ENCODE results near the gene TTLL4. TPM values are rescaled to one million over a fixed set of nuclear protein-coding genes. Genes with fewer than 3 reads are reported as not detected.

TTLL4 gene
- polyA plus RNA-seq, 5 donors, result 31.0 to 48.5 (median 38.9) TPM

DNA sequence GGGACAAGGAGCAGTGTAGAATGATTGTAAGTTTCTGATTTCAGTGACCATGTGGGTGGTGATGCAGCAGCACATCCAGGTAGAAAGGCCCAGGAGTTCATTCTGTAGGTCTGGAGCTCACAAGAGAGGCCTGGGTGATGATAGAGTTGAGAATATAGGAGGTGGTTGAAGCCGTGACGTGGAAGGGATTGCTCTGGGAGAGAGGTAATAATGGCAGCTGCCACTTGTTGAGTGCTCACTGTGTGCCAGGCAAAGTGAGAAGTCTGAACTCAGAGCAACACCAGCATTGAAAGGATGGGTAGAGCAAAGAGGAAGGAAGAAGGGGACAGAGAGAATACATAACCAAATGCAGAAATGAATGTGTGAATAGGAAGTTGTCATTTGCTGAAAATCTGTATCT, 3.3 kb downstream of the TTLL4 start:
- no peak for DNase-seq

DNA sequence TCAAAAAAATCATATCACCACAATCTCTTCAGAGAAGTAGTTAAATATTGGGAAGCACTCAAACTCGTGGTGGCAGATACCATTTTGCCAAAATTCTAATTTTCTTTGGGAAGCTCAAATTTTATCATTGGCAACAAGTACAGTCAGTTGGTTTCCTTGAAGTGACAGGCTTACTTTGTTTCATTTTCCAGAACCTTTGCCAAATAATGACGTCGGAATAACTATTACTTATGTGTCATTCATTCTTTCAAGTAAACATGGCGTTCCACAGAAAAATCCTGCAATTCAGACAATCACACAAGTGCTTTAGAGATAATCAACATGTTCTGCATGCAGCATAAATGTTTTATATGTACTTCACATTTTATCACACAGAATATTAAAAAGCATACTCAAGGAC, 5.4 kb downstream of the TTLL4 start:
- no peak for DNase-seq

- DNase-seq, result no peak
These were observed 6.6 kb downstream of the TTLL4 start for GRCh38 chr2:218717262-218717661.

- DNase-seq, result no peak
These were observed 7.4 kb downstream of the TTLL4 start for GRCh38 chr2:218718058-218718457.

DNA sequence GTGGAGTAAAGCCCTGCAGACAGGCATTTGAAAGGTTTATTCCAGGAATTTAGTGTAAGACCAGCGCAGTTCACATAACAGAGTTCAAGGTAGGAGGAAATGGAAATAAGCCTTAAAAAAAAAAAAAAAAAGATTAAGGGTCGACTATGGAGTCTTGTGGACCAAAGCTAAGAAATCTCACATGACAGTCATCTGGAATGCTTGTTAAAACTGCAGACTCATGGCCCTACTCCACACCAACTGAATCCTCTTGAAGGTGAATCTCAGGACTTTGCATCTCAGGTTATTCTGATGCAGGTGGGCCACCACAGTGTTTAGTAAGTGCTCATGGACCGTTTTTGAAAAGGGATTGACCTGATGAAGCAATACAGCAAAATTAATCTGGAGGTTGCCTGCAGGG, 8.8 kb downstream of the TTLL4 start:
- no peak for DNase-seq

DNA sequence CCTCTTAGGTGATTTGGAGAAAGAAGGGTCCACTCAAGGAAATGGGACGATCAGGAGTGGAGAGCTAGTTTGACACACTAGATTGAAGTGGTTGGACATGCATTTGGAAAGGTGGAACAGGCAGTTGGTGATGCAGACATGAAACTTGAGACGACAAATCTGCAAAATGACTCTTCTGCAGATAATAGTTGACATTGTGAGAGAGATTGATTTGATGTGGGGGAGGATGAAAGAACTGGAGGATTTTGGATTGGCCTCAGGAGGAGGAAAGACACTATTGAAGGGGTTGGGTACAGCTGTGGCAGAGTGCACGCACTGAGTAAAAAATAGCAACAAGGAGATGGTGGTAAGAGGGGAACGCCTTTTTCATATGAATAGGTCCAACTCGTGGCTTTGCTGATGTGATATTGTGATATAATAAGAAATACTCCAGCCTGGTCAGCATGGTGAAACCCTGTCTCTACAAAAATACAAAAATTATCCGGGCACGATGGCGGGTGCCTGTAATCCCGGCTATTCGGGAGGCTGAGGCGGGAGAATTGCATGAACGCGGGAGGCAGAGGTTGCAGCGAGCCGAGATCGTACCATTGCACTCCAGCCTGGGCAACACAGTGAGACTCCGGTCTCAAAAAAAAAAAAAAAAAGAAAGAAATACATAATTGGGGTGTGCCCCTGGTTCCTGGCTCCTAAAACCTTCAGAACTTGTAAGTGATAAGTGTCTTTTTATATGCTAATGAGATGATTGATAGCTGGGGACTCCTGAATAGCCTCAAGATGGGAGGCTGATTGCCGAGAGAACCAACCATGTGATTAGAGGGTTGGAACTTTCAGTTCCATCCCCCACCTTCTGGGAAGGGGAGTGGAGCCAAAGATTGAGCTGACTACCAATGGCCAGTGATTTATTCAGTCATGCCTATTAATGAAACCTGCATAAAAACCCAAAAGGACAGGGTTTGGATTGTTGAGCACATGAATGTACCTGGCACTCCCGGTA, 9.7 kb downstream of the TTLL4 start:
- no peak for DNase-seq

- no peak for DNase-seq
These were observed 10.9 kb downstream of the TTLL4 start for GRCh38 chr2:218721488-218721887.

DNA sequence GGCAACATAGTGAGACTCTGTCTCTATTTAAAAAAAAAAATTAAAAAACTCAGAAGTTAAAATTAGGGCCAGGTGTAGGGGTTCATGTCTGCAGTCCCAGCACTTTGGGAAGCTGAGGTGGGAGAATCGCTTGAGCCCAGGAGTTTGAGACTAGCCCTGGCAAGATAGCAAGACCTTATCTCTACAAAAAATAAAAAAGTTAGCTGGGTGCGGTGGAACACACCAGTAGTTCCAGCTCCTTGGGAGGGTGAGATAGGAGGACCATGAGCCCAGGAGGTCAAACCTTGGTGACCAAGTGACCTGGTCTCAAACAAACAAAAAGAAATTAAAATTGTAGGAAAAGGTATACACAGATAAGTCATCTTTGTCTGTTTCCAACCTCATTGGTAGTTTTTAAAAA, 11.3 kb downstream of the TTLL4 start:
- DNase-seq, result no peak

- no peak for DNase-seq
These were observed 11.8 kb downstream of the TTLL4 start for GRCh38 chr2:218722419-218722818.

DNA sequence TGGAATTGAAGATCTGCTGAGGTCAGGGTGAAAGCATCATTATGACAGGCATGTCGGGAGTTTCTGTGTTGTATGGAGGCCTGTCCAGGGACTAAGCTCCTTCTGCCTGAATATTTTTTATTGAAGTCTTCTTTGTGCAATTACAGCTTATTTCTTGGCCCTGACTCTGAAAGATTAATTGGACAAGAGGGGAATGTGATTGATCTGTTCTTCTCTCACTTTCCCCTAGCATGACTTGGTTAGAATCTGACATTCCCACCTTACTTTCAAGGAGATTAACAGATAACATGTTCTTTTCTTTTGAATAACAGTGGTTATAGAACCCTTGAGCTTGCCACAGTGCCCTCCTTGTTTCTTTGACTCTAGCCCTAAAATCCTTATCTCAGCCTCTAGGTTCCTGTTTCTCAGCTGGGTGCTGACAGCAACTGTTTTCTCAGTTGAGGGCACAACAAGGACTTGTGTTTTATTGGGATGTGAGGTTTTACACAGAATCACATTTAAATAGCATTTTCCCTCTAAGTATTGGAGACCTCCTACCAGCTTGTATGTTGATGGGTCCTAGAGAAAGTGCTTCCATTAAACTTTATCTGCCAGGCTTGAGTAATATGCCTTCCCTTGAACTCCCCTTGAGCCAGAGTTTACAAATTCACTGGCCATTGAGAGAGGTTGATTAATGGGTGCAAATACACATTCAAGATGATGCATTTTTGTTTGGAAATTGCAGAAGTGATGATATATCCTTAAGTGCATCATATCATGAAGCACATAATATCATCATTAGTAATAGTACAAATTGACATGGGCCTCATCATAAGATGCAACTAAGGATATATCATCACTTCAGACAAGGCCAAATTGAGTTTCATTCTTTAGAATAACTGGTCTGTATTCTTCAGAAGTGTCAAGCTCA, 12.5 kb downstream of the TTLL4 start:
- DNase-seq, result no peak

GRCh38 chr2:218726004-218726574, 15.5 kb downstream of the TTLL4 start:
- DNase-seq, result no peak

DNA sequence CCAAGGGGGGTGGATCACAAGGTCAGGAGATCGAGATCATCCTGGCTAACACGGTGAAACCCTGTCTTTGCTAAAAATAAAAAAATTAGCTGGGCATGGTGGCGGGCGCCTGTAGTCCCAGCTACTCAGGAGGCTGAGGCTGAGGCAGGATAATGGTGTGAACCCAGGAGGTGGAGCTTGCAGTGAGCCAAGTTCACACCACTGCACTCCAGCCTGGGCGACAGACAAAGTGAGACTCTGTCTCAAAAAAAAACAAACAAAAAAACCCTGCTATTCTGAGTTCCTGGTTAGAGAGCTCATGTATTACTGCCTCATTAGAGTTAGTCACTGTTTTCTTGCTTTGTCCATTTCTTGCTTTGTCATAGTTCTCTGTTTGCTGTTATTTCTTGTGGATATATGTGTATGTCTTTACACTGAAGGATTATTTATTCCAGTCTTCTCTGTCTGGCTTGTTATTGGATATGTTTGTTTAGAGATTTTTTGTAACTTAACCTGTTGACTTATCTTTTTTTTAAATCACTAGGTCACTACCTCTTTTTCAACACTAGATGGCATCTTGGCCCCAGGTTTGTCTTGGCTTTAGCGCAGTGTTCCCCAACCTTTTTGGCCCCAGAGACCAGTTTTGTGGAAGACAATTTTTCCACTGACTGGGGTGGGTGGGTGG, 17.0 kb downstream of the TTLL4 start:
- no peak for DNase-seq

- no peak for DNase-seq
These were observed 19.0 kb downstream of the TTLL4 start for GRCh38 chr2:218729640-218730039.

- no peak for DNase-seq
These were observed 21.6 kb downstream of the TTLL4 start for GRCh38 chr2:218732052-218732760.

DNA sequence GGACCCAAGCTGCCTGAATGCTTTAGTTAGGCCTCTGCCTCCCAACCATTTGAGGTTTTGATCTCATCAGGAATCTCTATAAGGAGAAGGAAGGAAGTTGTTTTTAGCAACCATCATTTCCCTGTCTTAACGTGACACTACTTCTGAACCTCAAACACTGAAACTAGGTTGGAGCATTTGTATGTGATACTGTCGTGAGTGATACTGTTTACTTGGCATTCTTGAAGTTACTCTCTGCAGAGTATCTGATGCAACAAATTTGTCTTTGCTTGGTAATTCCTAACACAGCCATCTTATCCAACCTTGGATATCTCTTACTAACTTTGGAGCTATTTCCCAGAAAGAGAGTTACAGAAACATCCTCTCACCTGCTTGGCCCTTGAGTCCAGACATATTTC, 22.1 kb downstream of the TTLL4 start:
- DNase-seq, result no peak

DNA sequence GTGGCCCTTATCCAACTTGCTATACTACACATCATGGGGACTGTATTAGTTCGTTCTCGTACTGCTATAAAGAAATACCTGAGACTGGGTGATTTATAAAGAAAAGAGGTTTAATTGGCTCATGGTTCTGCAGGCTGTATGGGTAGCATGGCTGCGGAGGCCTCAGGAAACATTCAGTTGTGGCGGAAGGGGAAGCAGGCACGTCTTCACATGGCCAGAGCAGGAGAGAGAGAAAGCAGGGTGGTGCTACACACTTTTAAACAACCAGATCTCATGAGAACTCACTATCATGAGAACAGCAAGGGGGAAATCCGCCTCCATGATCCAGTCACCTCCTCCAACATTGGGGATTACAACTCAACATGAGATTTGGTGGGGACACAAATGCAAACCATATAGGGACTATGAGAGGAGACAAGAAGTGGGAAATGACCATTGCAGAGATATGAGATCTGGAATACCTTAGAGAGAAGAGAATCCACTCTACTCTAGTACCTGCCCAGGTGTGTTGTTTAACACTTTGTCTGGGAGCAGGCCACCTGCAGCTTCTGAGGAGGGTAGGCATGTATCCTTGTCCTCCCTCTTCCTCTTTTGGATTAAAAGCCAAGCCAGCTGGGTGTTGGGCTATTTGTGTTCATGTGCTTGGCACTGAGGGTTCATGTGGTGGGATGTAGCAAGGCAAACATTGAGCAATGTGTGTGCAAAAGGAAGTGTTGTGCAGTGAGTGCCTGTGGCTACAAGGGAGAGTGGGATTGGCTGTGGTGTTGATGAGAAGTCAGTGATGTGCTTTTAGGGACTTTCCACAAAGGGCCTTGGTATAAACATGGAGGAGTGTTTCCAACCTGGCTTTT, 22.8 kb downstream of the TTLL4 start:
- DNase-seq, result no peak

DNA sequence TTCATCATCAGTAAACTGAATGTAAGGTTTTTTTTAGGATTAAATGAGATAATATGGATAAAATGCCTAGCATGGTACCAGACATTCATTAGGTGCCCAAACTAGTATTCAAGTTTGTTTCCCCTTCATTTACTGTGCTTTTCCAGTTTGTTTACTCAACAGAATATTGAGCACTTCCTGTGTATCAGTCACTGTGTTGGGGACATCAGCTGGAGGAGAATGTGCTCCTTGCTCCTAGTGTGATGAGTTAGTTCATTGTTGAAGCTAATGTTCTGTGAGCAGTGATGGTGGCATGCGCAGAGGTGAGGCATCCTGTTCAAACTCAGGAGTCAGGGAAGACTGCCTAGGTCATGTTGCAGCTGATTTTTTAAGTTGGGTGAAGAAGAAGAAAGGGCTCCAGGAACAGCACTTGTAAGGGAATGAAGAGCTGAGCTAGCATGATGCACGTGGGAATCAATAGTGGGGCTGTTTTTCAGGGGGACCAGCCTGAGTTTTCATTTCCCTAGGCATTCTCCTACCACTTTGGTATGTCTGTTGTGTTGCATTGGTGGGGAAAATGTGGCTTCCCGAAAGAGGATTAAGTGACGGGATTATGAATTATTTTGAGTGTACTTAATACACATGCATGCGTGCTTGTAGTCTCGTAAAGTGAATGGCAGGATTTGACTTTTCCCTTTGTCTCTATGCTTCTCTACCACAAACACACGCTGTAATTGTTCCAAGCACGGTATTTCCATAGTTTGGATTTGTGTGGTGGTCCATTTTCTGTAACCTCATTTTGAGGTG, 23.7 kb downstream of the TTLL4 start:
- no peak for DNase-seq

DNA sequence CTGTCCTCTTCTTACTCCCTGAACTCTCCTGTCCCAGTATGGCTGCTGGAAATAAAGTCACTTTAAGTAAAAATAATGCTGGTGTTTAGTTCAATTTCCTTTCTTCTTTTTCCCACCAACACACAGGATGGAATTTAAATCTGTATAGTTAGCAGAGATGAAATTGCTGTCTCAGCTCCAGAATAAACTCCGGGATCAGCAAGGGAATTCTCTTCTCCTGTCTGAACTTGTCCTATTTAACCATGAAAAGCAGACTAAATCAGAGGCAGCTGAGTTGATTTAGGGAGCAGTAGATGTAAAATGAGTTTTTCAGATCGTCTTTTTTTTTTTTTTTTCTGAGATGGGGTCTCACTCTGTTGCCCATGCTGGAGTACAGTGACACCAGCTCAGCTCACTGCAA, 25.9 kb downstream of the TTLL4 start:
- no peak for DNase-seq

DNA sequence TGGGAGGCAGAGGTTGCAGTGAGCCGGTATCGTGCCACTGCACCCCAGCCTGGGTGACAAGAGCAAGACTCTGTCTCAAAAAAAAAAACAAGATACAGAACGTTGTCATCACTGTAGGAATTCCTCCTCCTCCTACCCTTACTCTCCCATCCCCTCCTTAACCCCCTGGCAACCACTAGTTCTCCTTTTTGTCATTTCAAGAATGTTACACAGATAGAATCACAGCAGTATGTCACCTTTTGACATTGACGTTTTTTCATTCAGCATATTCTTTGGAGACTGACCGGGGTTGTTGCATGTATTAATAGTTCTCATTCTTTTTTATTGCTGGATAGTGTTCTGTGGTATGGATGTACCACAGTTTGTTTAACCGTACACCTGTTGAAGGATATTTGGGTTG, 32.4 kb downstream of the TTLL4 start:
- DNase-seq, result no peak

Measured in right lung (tissue), 5 donors.